Activated CD4-positive, alpha-beta T cell treated with anti-CD3 and anti-CD28 coated beads for 24 hours (primary cell): ENCODE measurements around the gene CCDC146.

Source experiments
- DNase-seq, 2 donors: peaks; one replicate each; pipeline ENCODE4 v3.0.0-alpha.2; 2020; ENCODE audit warnings: low read depth in 2 of 2

The CCDC146 gene

GRCh38 chr7:77289387-77289786, 167.0 kb downstream of the CCDC146 start:
- no peak for DNase-seq

GRCh38 chr7:77290425-77290824, 168.0 kb downstream of the CCDC146 start:
- no peak for DNase-seq

- DNase-seq: no peak
Observed at GRCh38 chr7:77293046-77293445, 170.6 kb downstream of the CCDC146 start.

DNA sequence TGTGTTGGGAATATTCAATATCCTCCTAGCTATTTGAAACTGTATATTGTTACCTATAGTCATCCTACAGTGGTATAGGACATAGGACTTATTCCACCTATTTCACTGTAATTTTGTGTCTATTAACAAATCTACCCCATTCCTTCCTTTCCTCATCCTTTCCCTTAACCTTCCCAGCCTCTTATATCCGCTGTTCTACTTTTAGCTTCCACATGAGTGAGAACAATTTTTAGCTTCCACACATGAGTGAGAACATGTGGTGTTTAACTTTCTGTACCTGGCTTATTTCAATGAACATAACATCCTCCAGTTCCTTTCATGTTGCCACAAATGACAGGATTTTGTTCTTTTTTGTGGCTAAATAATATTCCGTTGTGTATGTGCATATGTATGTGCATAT, 173.1 kb downstream of the CCDC146 start:
- no peak for DNase-seq

GRCh38 chr7:77306231-77307067, 184.0 kb downstream of the CCDC146 start:
- no peak for DNase-seq

DNA sequence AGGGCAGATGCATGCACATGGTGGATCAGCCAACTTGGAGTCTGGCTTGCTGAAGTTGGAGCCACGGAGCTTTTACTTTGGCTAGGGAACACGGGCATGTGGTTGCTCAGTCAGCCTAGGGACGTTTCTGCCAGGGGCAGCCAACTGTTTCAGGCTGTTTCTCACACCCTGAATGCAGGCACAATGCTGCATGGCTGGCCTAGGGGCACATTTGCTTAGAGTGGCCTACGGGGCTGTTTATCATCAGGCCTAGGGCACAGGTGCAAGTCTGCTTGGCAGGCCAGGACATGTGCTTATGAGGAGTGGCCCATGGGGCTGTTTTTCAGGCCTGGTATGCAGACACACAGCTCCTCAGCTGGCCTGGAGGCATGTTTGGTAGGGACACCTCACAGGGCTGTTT, 186.4 kb downstream of the CCDC146 start:
- no peak for DNase-seq

DNA sequence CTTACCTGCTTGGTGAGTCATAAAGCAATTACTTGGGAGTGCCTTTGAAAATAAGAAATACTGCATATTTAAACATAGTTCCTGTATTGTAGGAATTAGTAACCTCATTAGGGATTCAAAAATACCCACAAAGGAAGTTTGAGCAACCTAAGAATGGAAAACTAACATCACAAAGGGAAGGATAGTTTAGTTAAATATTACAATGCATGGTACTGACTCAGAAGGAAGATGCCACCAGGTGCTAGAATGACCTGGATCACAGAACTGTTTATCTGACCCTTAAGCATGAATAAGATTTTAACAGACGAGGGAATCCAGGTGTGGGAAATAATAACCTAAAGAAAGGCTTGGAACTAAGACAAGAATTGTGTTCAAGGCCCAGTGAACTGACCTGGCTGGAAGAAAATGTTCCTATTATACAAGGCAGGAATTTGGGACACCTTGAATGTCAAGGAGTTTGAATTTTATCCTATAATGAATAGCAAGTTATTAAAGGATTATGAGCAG, 187.4 kb downstream of the CCDC146 start:
- DNase-seq: no peak

- DNase-seq: no peak
Observed at GRCh38 chr7:77310982-77311381, 188.6 kb downstream of the CCDC146 start.

DNA sequence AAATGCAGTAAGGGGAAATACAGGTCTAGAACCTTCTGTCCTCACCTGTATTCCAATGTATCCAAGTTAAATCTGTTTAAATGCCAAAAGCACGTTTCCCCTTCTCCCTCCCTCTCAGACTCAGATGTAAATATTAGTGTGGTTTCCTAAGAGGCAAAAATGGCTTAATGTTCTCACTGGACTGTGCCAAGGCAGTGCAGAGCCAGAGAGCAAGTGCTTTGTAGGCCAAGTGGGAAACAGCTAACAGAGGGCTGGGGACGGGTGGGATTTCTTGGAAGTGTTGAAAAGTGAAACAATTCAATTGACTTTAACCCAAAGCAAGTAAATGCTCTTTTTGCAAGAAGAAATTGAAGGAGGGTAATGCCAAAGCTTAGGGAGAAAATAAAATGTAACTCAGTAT, 190.7 kb downstream of the CCDC146 start:
- no peak for DNase-seq

DNA sequence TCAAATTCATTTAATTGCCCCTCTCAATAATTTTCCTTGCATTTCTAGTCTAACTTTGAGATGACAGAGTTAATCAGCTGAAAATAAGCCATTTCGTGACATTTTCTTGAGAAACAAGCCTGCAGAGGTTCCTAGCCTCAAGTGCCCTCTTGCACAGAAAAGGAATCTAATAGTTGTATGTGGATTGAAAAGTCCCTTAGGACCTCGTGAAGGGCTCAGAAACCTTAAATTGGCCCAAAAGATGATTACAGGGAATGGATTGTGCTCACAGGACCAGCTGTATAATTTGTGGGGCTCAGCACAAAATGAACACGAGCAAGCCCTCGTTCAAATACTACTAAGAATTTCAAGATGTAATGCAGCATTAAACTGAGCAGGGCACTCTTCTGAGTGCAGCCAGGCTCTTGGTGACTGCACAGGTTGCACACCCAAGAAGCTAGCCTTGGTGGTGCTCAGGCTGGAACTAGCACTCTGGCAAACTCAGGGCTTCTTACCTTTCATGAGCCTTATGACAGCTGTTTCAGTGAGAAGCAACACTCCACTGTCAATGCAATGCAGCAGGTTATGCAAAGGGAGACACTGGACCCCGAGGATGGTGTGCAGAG, 191.6 kb downstream of the CCDC146 start:
- DNase-seq: no peak

- no peak for DNase-seq
Observed at GRCh38 chr7:77315182-77315591, 192.8 kb downstream of the CCDC146 start.

- DNase-seq: no peak
Observed at GRCh38 chr7:77316219-77316978, 194.0 kb downstream of the CCDC146 start.

DNA sequence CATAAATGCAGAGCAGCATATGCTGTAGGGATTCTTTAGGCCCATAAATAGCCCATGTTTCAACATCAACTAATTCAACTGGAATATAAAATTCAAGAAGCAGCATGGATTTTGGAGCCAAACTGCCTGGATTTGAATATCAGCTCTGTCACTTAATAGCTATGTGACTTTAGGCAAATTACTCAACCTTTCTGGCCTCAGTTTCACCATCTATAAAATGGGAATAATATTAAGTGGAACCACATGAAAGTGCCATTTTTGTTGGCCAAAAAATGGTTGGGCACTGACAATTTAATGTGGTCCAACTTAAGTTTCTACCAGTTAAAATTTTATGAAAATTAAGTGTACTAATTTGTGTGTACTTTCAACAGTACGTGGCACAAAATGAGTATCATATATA, 195.6 kb downstream of the CCDC146 start:
- DNase-seq: no peak

- no peak for DNase-seq
Observed at GRCh38 chr7:77320137-77320536, 197.7 kb downstream of the CCDC146 start.

DNA sequence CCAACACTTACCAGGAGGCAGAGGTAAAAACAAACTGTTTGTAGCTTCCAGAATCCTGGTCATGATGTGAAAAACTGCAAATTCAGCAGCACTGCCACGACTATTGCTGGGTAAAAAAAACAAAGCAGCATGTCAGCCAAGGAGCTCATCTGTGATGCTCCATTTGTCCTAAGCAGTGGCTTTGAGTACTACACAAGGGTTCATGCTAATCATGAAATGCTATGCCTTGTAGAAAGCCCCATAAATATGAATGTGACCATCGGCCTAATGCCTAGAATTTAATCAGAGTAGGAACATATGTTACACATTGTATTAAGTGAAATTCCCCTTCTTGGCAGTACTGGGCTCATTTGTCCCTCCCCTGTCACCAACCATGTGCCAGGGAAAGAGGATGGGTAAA, 198.3 kb downstream of the CCDC146 start:
- no peak for DNase-seq

DNA sequence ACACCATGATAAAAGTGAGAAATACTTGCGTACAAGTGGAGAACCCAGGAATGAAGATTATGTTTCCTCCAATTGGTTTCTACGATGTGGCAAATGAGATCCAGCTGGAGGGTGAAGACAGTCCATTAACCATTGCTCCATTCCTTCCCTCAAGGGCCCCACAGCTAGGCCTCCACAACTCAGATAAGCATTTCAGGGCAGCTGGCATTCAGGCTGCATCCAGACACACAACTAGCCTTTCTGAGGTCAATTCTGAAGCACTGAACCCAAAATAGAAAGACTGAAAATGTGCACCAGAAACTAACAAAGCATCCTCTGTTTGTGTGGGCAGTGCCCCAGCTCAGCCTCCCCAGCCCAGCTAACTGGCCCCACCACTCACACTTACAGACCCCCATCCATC, 198.9 kb downstream of the CCDC146 start:
- DNase-seq: no peak

GRCh38 chr7:77326131-77326530, 203.7 kb downstream of the CCDC146 start:
- DNase-seq: no peak

GRCh38 chr7:77327067-77327931, 204.9 kb downstream of the CCDC146 start:
- no peak for DNase-seq

- no peak for DNase-seq
Observed at GRCh38 chr7:77327932-77328628, 205.7 kb downstream of the CCDC146 start.

GRCh38 chr7:77328669-77329068, 206.3 kb downstream of the CCDC146 start:
- DNase-seq: no peak
